ENCODE data around the gene PACRG.

- no peak for TF ChIP-seq POLR2A (IDR thresholded peaks at IDR 0.05)
- TF ChIP-seq CTCF (IDR thresholded peaks at IDR 0.05) = no peak
- TF ChIP-seq POLR2AphosphoS5 (IDR thresholded peaks at IDR 0.05) = no peak
Measured at GRCh38 chr6:162852840-162853577, 125.2 kb downstream of the PACRG start.

Measured in prostate gland (tissue), 2 donors.